Measurements from ENCODE around the gene TLNRD1.

GRCh38 chr15:81013396-81013929, 12.7 kb downstream of the TLNRD1 start:
- TF ChIP-seq, protein P1, sequence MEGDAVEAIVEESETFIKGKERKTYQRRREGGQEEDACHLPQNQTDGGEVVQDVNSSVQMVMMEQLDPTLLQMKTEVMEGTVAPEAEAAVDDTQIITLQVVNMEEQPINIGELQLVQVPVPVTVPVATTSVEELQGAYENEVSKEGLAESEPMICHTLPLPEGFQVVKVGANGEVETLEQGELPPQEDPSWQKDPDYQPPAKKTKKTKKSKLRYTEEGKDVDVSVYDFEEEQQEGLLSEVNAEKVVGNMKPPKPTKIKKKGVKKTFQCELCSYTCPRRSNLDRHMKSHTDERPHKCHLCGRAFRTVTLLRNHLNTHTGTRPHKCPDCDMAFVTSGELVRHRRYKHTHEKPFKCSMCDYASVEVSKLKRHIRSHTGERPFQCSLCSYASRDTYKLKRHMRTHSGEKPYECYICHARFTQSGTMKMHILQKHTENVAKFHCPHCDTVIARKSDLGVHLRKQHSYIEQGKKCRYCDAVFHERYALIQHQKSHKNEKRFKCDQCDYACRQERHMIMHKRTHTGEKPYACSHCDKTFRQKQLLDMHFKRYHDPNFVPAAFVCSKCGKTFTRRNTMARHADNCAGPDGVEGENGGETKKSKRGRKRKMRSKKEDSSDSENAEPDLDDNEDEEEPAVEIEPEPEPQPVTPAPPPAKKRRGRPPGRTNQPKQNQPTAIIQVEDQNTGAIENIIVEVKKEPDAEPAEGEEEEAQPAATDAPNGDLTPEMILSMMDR (IDR thresholded peaks at IDR 0.05): no peak
- no peak for TF ChIP-seq POLR2A (IDR thresholded peaks at IDR 0.05)
